C1 segment of cervical spinal cord (tissue), 14 donors: ENCODE data around the gene ANXA5.

ENCODE experiments used
- DNase-seq, 14 donors: peaks; one replicate each; lab custom pipeline; 2025; lab: John Stamatoyannopoulos, UW

The ANXA5 gene

DNA sequence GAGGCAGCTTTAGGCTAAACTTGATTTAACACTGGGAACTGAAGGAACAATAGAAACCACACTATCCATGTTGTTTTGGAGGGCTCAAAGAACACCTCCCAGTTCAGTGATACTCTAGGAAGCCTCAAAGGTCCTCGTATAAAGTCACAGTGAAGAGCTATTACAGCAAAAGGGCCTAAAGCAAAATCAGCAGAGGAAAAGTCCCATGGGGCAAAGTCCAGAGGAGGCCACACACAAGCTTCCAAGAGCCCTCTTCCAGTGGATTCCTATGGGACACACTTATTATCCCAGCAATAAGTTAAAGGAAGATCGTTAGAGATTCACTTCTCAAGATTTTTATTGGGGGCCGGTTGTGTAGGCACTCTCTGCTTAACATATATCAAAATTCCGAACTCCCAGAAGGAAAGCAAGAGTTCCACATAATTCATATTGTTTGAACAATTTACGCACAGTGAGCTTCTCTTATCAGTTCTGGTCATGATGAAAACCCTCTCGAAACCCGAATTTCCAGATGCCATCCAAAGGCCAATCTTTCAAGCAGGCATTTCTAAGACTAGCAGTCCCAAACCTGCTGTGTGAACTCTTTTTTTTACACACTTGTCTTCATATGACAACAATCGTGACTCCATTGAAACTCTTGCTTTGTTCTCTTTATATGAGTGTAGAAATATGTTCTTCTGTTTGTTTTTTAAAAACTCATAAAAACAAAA lies 53.7 kb downstream of the ANXA5 start:
- DNase-seq: no peak

- no peak for DNase-seq
Observed at GRCh38 chr4:121642292-121642691, 54.5 kb downstream of the ANXA5 start.

DNA sequence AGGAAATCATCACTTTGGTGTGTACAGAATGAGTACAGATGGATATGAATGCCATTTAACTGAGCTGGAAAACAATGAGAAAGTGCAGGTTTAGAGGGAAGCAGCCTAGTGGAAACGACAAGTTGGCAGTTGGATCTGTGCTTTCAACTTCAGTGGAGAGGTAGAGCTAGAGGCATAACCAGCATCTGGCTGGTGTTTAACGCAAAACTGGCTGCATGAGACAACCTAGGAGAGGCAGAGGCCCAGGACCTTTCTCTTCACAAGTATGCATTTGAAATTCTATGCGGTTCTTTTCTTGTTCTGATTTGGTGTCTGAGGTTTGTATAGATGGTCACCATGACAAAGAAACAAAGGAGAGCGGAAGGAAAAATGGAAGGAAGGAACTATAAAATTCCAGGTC lies 63.1 kb downstream of the ANXA5 start:
- DNase-seq: no peak

- no peak for DNase-seq
Observed at GRCh38 chr4:121632636-121633035, 64.1 kb downstream of the ANXA5 start.
